ENCODE results near the gene SMU1. TPM values are rescaled to one million over a fixed set of nuclear protein-coding genes. Genes with fewer than 3 reads are reported as not detected.

SMU1 gene
- total RNA-seq, 1 donor from 2014 or later: 19.6 TPM

DNA sequence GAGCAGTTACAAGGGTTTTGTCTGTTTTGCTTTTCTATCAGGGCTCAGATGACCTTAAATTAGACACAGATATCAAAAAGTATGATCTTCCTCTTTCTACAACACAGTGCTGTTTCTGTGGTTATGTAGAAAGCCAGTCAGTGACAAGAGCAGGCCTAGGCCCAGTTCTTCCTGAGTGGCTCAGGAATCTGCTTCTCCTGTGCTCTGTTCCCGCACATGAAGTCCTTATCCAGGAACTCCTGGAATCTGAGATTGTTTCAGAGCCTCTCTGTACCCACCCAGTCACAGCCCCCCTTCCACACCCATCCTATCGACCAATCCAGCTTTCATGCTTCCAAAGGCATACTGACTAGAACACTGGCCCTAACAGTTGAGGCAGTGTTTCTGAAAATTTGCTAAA lies 40.4 kb upstream of the SMU1 start:
- no peaks in the 10 kb centered on the region for H3K9me3 Mint-ChIP-seq (ENCODE audit: unreplicated experiment)
- H3K4me1 Mint-ChIP-seq (ENCODE audit: low read depth, unreplicated experiment): no peaks in the 10 kb centered on the region
- TF ChIP-seq, protein P1, sequence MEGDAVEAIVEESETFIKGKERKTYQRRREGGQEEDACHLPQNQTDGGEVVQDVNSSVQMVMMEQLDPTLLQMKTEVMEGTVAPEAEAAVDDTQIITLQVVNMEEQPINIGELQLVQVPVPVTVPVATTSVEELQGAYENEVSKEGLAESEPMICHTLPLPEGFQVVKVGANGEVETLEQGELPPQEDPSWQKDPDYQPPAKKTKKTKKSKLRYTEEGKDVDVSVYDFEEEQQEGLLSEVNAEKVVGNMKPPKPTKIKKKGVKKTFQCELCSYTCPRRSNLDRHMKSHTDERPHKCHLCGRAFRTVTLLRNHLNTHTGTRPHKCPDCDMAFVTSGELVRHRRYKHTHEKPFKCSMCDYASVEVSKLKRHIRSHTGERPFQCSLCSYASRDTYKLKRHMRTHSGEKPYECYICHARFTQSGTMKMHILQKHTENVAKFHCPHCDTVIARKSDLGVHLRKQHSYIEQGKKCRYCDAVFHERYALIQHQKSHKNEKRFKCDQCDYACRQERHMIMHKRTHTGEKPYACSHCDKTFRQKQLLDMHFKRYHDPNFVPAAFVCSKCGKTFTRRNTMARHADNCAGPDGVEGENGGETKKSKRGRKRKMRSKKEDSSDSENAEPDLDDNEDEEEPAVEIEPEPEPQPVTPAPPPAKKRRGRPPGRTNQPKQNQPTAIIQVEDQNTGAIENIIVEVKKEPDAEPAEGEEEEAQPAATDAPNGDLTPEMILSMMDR (IDR thresholded peaks at IDR 0.05; ENCODE audit: partially characterized antibody, unreplicated experiment): no peak
- H3K27ac Mint-ChIP-seq (ENCODE audit: unreplicated experiment): no peak overlapping the region
- no peaks in the 10 kb centered on the region for H3K36me3 Mint-ChIP-seq (ENCODE audit: unreplicated experiment)
- no peaks in the 10 kb centered on the region for H3K27me3 Mint-ChIP-seq (ENCODE audit: unreplicated experiment)
- H3K4me3 Mint-ChIP-seq (ENCODE audit: unreplicated experiment): no peak overlapping the region
- no peak for DNase-seq

DNA sequence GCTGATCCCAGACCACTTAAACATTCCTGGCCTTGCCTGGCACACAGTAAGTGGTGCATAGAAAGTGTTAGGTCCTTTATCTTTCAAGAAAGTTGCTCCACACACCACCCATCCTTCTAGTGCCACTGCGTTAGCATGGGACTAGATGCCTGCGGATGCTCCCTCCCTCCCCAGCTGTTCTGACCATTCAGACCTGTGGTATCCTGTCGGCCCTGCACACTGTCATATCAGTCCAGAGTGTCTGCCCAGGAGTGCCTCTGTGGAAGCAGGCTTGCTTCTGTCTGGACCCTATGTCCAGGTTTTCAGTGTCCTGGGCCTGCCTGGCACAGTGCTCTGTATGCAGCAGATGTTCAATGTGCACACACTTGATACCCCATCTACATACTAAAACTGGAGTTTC lies 38.3 kb upstream of the SMU1 start:
- Mint-ChIP-seq H3K27me3 (ENCODE audit: unreplicated experiment) (no peaks in the 10 kb centered on the region), H3K4me3 (ENCODE audit: unreplicated experiment) (no peak overlapping the region), H3K27ac (ENCODE audit: unreplicated experiment) (no peak overlapping the region), H3K4me1 (ENCODE audit: low read depth, unreplicated experiment) (no peaks in the 10 kb centered on the region), H3K9me3 (ENCODE audit: unreplicated experiment) (no peaks in the 10 kb centered on the region), H3K36me3 (ENCODE audit: unreplicated experiment) (no peaks in the 10 kb centered on the region)
- no peak for DNase-seq
- TF ChIP-seq, protein P1 (IDR thresholded peaks at IDR 0.05; ENCODE audit: partially characterized antibody, unreplicated experiment): no peak

DNA sequence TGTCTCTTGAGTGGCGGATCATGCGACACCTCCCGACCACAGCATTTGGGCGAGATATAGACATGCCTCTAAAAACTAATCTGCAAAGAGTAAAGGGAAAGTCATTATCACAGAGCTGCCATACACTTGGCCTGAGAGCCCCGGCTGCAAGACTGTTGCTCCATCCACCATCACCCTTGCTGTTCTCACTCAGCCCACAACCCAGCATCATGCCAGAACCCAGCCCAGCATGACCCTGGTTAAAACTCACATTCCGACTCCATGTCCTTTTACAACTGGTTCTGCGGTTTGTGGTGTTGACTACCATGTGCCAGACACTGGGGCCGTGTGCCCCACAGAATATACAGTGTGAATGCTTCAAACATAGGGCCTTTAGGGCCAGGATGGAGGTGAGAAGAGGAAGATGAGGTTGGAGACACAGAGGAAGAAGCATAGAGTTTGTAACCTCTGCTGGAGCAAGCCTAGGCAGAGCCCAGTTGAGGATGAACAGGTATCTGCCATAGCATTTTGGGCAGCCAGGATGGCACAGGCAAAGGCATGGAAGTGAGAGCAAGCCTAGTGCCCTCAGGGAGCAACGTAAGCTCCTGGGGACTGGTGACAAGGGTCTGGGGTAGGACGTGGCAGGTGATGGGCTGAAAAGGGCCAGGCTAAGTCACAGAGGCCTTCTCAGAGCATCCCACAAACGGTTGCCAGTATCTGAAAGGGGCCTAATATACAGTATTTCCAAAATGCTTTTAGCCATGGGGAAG lies 37.5 kb upstream of the SMU1 start:
- Mint-ChIP-seq H3K4me1 (ENCODE audit: low read depth, unreplicated experiment) (no peaks in the 10 kb centered on the region), H3K27ac (ENCODE audit: unreplicated experiment) (no peak overlapping the region), H3K9me3 (ENCODE audit: unreplicated experiment) (no peaks in the 10 kb centered on the region), H3K4me3 (ENCODE audit: unreplicated experiment) (no peak overlapping the region), H3K27me3 (ENCODE audit: unreplicated experiment) (no peaks in the 10 kb centered on the region), H3K36me3 (ENCODE audit: unreplicated experiment) (no peaks in the 10 kb centered on the region)
- TF ChIP-seq, protein P1 (IDR thresholded peaks at IDR 0.05; ENCODE audit: partially characterized antibody, unreplicated experiment): no peak
- no peak for DNase-seq

DNA sequence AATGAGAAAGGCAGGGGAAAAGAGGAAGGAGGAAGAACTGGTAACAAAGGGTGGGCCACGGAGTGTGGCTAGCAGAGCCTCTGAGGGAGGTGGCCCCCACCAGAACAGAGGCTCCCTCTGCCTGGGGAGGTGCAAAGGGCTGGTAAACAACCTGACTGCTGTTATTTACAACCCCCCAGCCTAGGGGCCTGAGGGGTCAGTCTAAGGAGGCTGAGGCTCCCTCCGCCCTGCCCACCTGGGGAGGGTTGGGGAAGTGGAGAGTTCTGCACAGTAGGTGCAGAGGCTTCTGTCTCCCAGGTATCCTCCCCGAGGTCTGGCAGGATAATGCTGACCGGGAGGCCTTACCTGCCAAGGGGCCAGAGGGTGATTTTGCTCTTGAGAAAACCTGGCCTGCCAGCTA lies 35.6 kb upstream of the SMU1 start:
- DNase-seq: no peak
- Mint-ChIP-seq H3K4me3 (ENCODE audit: unreplicated experiment) (no peak overlapping the region), H3K9me3 (ENCODE audit: unreplicated experiment) (peaks cover 2% of the 10 kb centered on the region), H3K36me3 (ENCODE audit: unreplicated experiment) (no peaks in the 10 kb centered on the region), H3K4me1 (ENCODE audit: low read depth, unreplicated experiment) (no peaks in the 10 kb centered on the region), H3K27me3 (ENCODE audit: unreplicated experiment) (no peaks in the 10 kb centered on the region), H3K27ac (ENCODE audit: unreplicated experiment) (no peak overlapping the region)
- TF ChIP-seq, protein P1 (IDR thresholded peaks at IDR 0.05; ENCODE audit: partially characterized antibody, unreplicated experiment): no peak

DNA sequence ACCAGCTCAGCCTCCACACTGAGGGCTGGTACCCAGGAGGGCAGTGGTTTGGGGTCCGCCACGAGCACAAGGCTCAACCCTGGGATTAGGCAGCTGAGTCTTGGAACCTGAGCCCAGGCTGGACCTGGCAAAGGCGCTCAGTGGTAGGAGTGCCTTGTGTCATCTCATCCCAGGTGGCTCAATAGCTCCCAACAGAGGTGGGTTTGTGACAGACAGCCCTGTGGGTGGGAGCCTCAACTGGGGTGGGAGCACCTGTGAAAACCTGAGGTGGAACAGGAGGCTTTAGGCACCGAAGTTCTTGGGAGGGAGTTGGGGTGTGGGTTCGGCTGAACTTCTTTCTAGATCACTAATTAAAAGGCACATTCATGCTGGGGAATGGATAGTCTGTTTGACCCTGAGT lies 35.2 kb upstream of the SMU1 start:
- H3K4me1 Mint-ChIP-seq (ENCODE audit: low read depth, unreplicated experiment): no peaks in the 10 kb centered on the region
- H3K36me3 Mint-ChIP-seq (ENCODE audit: unreplicated experiment): no peaks in the 10 kb centered on the region
- H3K27me3 Mint-ChIP-seq (ENCODE audit: unreplicated experiment): no peaks in the 10 kb centered on the region
- peaks cover 2% of the 10 kb centered on the region for H3K9me3 Mint-ChIP-seq (ENCODE audit: unreplicated experiment)
- DNase-seq: no peak
- TF ChIP-seq, protein P1 (IDR thresholded peaks at IDR 0.05; ENCODE audit: partially characterized antibody, unreplicated experiment): no peak
- H3K4me3 Mint-ChIP-seq (ENCODE audit: unreplicated experiment): no peak overlapping the region
- no peak overlapping the region for H3K27ac Mint-ChIP-seq (ENCODE audit: unreplicated experiment)

All from glutamatergic neuron (in vitro differentiated cells).